Stomach (tissue), 4 donors: Measurements from ENCODE around the gene SDR42E1.

ENCODE experiments used
- POLR2AphosphoS5 ChIP-seq, 3 donors: sonication (generic); formaldehyde crosslinking; IDR thresholded peaks; one replicate each; pipeline ENCODE4 v1.6.1; 2016; ENCODE audit warnings: antibody characterized with exemption in 3 of 3
- TF ChIP-seq, protein P1 (sequence below), 7 experiments: fragments of 450-650 bp in 4 of 7; fragments of 200-600 bp in 3 of 7; sonication (generic) in 3 of 7; IDR thresholded peaks; one replicate each; pipeline ENCODE4 v1.5.1; 2016 to 2019; ENCODE audit warnings: antibody characterized with exemption in 7 of 7, control low read depth in 2 of 7, mild to moderate bottlenecking in 1 of 7

DNA sequence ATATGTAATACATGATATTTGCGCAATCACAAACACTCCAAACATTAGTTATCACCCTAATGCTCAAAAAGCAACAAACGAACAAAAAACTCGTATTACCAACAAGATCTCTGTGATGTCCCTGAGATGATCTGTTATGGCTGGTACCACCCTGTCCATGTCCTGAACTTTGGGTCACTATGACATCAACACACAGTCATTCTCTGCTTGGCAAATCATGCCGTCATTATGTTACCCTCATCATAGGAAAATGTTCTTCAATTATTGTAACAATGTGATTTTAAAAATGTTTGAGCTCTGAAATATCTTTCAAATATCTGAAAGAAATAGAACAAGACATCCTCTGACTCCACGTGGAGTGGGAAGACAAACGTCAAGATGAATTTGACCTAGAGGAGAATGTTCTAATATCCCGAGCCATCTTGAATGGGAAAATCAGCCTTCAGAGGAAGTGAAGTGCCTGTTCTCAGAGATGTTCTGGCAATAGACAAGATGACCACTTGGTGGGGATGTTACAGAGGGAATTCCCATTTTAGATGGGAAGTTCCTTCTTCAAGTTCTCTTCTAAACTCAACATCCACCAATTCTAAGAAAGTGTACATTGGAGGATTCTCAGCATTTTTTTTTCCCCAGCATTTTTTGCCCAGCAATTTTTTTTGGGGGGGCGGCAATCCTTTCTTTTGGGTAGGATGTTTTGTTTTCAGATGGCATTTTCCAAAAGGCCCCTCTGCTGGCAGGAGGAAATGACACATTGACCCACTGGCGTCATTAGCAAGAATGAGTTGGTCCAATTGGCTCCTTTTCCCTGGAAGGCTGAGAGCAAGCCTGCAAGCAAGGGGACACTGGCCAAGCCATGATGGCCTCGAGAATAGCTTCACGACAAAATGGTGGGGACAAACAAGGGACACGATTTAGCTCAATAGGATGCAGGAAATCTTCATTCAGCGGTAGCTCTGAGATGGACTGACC lies 20.1 kb upstream of the SDR42E1 start:
- TF ChIP-seq POLR2AphosphoS5 (IDR thresholded peaks at IDR 0.05) = no peak
- TF ChIP-seq, protein P1, sequence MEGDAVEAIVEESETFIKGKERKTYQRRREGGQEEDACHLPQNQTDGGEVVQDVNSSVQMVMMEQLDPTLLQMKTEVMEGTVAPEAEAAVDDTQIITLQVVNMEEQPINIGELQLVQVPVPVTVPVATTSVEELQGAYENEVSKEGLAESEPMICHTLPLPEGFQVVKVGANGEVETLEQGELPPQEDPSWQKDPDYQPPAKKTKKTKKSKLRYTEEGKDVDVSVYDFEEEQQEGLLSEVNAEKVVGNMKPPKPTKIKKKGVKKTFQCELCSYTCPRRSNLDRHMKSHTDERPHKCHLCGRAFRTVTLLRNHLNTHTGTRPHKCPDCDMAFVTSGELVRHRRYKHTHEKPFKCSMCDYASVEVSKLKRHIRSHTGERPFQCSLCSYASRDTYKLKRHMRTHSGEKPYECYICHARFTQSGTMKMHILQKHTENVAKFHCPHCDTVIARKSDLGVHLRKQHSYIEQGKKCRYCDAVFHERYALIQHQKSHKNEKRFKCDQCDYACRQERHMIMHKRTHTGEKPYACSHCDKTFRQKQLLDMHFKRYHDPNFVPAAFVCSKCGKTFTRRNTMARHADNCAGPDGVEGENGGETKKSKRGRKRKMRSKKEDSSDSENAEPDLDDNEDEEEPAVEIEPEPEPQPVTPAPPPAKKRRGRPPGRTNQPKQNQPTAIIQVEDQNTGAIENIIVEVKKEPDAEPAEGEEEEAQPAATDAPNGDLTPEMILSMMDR (IDR thresholded peaks at IDR 0.05) = peak in 3 of 7 experiments; percentile 16 to 50 (median 44)
